Small intestine (tissue), 7 donors: Measurements from ENCODE around the gene AGPAT1. TPM values are rescaled to one million over a fixed set of nuclear protein-coding genes. Genes with fewer than 3 reads are reported as not detected.

Experiments
- DNase-seq, 2 donors: peaks; one replicate each; pipeline versions ENCODE4 v3.0.0 to v3.0.0-alpha.2; 2013
- FAIRE-seq: peaks from 2 replicates; lab custom pipeline; 2012; peaks lifted over from hg19 to GRCh38; lab: Jason Lieb, UNC
- H3K27ac ChIP-seq, 3 donors: one replicate each; pipeline ENCODE4 v1.5.1; 2013; ENCODE audit warnings: low read length in 2 of 3, mild to moderate bottlenecking in 2 of 3, control low read depth in 1 of 3, inconsistent platforms in 1 of 3, low read depth in 1 of 3, moderate library complexity in 1 of 3
- H3K27me3 ChIP-seq, 3 donors: one replicate each; pipeline ENCODE4 v1.6.1; 2013; ENCODE audit warnings: low read length in 3 of 3, inconsistent platforms in 1 of 3; ENCODE audit not compliant: control insufficient read depth in 3 of 3, insufficient read depth in 3 of 3
- H3K36me3 ChIP-seq, 3 donors: one replicate each; pipeline ENCODE4 v1.6.1; 2013; ENCODE audit warnings: low read length in 3 of 3, inconsistent platforms in 1 of 3, low read depth in 1 of 3, mild to moderate bottlenecking in 1 of 3, moderate library complexity in 1 of 3; ENCODE audit not compliant: control insufficient read depth in 3 of 3, insufficient read depth in 2 of 3
- H3K4me1 ChIP-seq, 3 donors: one replicate each; pipeline ENCODE4 v1.6.1; 2013; ENCODE audit warnings: low read length in 2 of 3, inconsistent platforms in 1 of 3, low read depth in 1 of 3, mild to moderate bottlenecking in 1 of 3, moderate library complexity in 1 of 3; ENCODE audit not compliant: control insufficient read depth in 3 of 3, insufficient read depth in 2 of 3
- H3K4me3 ChIP-seq, 3 donors: one replicate each; pipeline ENCODE4 v1.5.1; 2013; ENCODE audit warnings: low read length in 3 of 3, control low read depth in 1 of 3, inconsistent platforms in 1 of 3, low read depth in 1 of 3, mild to moderate bottlenecking in 1 of 3, moderate library complexity in 1 of 3
- H3K9me3 ChIP-seq, 2 donors: one replicate each; pipeline ENCODE4 v1.6.1; 2013; ENCODE audit warnings: low read depth in 1 of 2, low read length in 1 of 2; ENCODE audit not compliant: control insufficient read depth in 2 of 2, insufficient read depth in 1 of 2
- WGBS, 3 donors: extraction: QIAGEN DNeasy Blood & Tissue Kit; methylation state at CpG; one replicate each; pipeline ENCODE4 v1.1.7; 2013; 5-methylcytosine and 5-hydroxymethylcytosine counted together
- polyA plus RNA-seq, 4 donors: library from polyadenylated mRNA; stranded (reverse) in 3 of 4; unstranded in 1 of 4; fragments of 200-250 nt in 3 of 4; fragments of 120-200 nt in 1 of 4; gene quantifications; one replicate each; pipeline versions ENCODE4 v1.2.1 to v1.2.3, GENCODE V29; 2013
- donor health status: healthy with polysubstance abuse.
- donor health status: control.
- donor health status: control.
- donor health status: Bipolar disorder and iron deficiency.
- donor health status: healthy.

The AGPAT1 gene
- polyA plus RNA-seq, 4 donors, result 41.9 to 112 (median 63.2) TPM

DNA sequence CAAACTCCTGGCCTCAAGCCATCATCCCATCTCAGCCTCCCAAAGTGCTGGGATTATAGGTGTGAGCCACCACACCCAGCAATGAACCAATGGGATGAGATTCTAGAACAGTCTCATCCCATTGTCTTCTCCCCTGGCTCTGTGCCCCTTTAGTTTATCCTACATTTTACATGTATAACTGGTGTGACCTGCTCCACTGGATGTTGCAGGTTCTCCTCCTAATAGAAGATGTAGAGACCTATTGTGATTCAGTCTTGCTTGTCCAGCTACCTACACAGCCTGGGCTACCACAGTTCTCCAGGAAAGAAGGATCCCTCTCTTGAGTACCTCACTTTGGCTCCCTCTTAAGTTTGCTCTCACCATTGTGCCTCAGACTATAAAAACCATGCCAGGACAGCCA is 43.8 kb downstream of the AGPAT1 start:
- Histone ChIP-seq H3K9me3 (peaks cover 0 to 4% of the 10 kb centered on the region in 2 donors), H3K4me3 (no peak overlapping the region), H3K36me3 (peaks cover 0 to 2% (median 0%) of the 10 kb centered on the region in 3 donors), H3K27me3 (no peaks in the 10 kb centered on the region), H3K4me1 (peaks cover 7 to 17% (median 9%) of the 10 kb centered on the region in 3 donors), H3K27ac (no peak overlapping the region)
- no peak for FAIRE-seq
- DNase-seq, result no peak

GRCh38 chr6:32131439-32131948 is 44.4 kb downstream of the AGPAT1 start:
- Histone ChIP-seq H3K27me3 (no peaks in the 10 kb centered on the region), H3K36me3 (peaks cover 0 to 4% (median 0%) of the 10 kb centered on the region in 3 donors), H3K4me1 (peaks cover 7 to 23% (median 12%) of the 10 kb centered on the region in 3 donors), H3K9me3 (peaks cover 0 to 4% of the 10 kb centered on the region in 2 donors), H3K4me3 (no peak overlapping the region), H3K27ac (no peak overlapping the region)
- FAIRE-seq (no peak), DNase-seq (no peak)
- 85 to 92% (median 87%) methylated on average over 14 of the region's 14 CpGs for WGBS, 3 donors

GRCh38 chr6:32129297-32130088 is 46.4 kb downstream of the AGPAT1 start:
- WGBS, 3 donors, result 20 to 34% (median 27%) methylated on average over 22 of the region's 22 CpGs
- Histone ChIP-seq H3K4me1 (peaks cover 7 to 26% (median 12%) of the 10 kb centered on the region in 3 donors), H3K27me3 (no peaks in the 10 kb centered on the region), H3K27ac (peak overlapping the region in 2 of 3 donors; percentile 80 to 88), H3K4me3 (peak overlapping the region; percentile 43 to 76 (median 65)), H3K9me3 (peaks cover 0 to 4% of the 10 kb centered on the region in 2 donors), H3K36me3 (peaks cover 0 to 22% (median 4%) of the 10 kb centered on the region in 3 donors)
- no peak for DNase-seq
- no peak for FAIRE-seq

DNA sequence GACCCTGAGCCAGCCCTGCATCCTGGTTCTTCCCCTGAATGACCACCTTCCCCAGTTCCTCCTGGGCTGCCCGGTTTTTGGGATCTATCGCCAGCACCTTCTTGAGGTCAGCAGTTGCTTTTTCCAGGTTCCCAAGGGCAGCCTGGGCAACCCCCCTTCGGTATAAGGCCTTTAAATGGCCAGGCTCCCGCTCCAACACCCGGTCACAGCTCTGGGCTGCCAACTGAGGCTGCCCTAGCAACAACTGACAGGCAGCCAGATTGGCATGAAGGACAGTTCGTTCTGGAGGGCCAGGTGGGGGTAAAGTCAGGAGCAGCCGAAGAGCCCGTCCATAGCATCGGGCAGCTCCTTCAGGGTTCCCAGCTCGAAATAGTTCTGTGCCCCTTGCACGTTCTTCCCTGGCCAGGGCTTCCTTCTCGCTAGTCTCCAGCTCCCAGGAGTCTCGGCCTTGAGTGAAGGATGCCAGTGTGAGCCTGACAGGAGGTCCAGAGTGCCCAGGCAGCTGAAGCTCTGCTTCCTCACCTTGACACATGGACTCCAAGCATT is 47.1 kb downstream of the AGPAT1 start:
- H3K27me3 ChIP-seq, result no peaks in the 10 kb centered on the region
- DNase-seq (no peak), FAIRE-seq (no peak)
- peaks cover 7 to 26% (median 12%) of the 10 kb centered on the region in 3 donors for H3K4me1 ChIP-seq
- H3K4me3 ChIP-seq, result peak overlapping the region in 2 of 3 donors; percentile 43 to 76
- H3K36me3 ChIP-seq, result peaks cover 0 to 28% (median 4%) of the 10 kb centered on the region in 3 donors
- 86 to 87% (median 87%) methylated on average over 13 of the region's 13 CpGs for WGBS, 3 donors
- peak overlapping the region in 1 of 3 donors; percentile 43 for H3K27ac ChIP-seq
- peaks cover 0 to 4% of the 10 kb centered on the region in 2 donors for H3K9me3 ChIP-seq

GRCh38 chr6:32127717-32128592 is 47.9 kb downstream of the AGPAT1 start, which contains the start of gene ATF6B:
TSS of gene ATF6B (minus strand) at chr6:32128246. CDS start at chr6:32128207, 39 bp downstream.
- H3K4me1 ChIP-seq, result peaks cover 7 to 26% (median 12%) of the 10 kb centered on the region in 3 donors
- DNase-seq, result peak; percentile 99 to 100
- peaks cover 0 to 4% of the 10 kb centered on the region in 2 donors for H3K9me3 ChIP-seq
- H3K27ac ChIP-seq, result peak within 1 kb of the TSS in 2 of 3 donors; percentile 84 to 98
- peak within 1 kb of the TSS; percentile 76 to 100 (median 79) for H3K4me3 ChIP-seq
- H3K27me3 ChIP-seq, result no peaks in the 10 kb centered on the region
- H3K36me3 ChIP-seq, result peaks cover 0 to 36% (median 4%) of the 10 kb centered on the region in 3 donors
- WGBS, 3 donors, result 1% methylated on average over 39 to 44 of the region's 44 CpGs
- no peak for FAIRE-seq

DNA sequence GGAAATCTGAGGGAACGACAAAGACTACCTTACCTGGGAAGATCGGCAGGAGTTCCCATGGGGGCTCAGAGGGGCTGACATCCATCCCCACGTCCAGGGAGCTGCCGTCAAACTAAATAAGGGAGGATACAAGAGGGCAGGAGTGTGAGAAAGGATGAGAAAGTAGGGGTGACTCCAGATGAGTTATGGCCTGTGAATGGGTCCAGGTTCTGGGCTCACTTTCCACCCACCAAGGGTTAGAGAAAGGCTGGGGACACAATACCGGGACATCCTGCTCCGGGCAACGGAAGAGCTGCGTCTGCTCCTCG is 48.5 kb downstream of the AGPAT1 start:
- Histone ChIP-seq H3K4me1 (peaks cover 7 to 26% (median 12%) of the 10 kb centered on the region in 3 donors), H3K27ac (peak overlapping the region in 2 of 3 donors; percentile 84 to 98), H3K36me3 (peaks cover 0 to 41% (median 4%) of the 10 kb centered on the region in 3 donors), H3K4me3 (peak overlapping the region; percentile 74 to 100 (median 79)), H3K27me3 (no peaks in the 10 kb centered on the region), H3K9me3 (peaks cover 0 to 4% of the 10 kb centered on the region in 2 donors)
- DNase-seq, result no peak
- FAIRE-seq, result no peak
- WGBS, 3 donors, result 4 to 9% (median 5%) methylated on average over 9 of the region's 9 CpGs

DNA sequence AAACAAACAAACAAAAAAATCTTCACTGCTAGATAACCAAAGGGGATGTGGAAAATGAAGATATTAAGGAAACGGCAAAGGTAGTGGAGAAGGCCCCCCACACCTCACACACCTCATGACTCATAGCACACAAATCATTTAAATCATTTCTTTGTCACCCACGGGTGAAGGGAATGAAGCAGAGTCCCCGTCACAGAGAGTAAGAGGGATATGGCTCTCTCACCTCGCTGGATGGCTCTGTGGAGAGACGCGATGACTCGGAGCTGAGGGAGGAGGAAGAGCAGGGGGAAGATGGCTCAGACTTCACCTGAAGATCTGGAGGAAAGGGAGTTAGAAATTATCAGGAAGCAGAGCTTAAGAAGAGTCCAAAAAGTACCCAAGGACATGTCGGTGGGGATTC is 49.0 kb downstream of the AGPAT1 start:
- 23 to 45% (median 37%) methylated on average over 8 of the region's 8 CpGs for WGBS, 3 donors
- no peak for FAIRE-seq

More for the DNA sequence above, 49.0 kb downstream of the AGPAT1 start:
- Histone ChIP-seq H3K27me3 (no peaks in the 10 kb centered on the region), H3K4me1 (peaks cover 7 to 26% (median 12%) of the 10 kb centered on the region in 3 donors), H3K9me3 (peaks cover 0 to 4% of the 10 kb centered on the region in 2 donors), H3K27ac (no peak overlapping the region), H3K4me3 (peak overlapping the region in 2 of 3 donors; percentile 74 to 100), H3K36me3 (peaks cover 3 to 46% (median 4%) of the 10 kb centered on the region in 3 donors)
- no peak for DNase-seq
